Vagina (tissue), 2 donors: ENCODE measurements around the gene KCTD10. TPM values are rescaled to one million over a fixed set of nuclear protein-coding genes. Genes with fewer than 3 reads are reported as not detected.

Experiments
- DNase-seq, 2 donors: peaks; one replicate each; pipeline ENCODE4 v3.0.0-alpha.2; 2017; ENCODE audit errors: extremely low spot score in 2 of 2
- H3K27ac ChIP-seq: fragments of 200-600 bp; sonication (generic); one replicate; pipeline ENCODE4 v1.5.1; 2019
- H3K27me3 ChIP-seq: fragments of 200-600 bp; sonication (generic); one replicate; pipeline ENCODE4 v1.5.1; 2019
- H3K36me3 ChIP-seq, 2 donors: fragments of 200-600 bp; sonication (generic); one replicate each; pipeline ENCODE4 v1.5.1; 2017 to 2019
- H3K4me1 ChIP-seq: fragments of 200-600 bp; sonication (generic); one replicate; pipeline ENCODE4 v1.5.1; 2019
- H3K4me3 ChIP-seq, 2 donors: fragments of 200-600 bp; sonication (generic); 1 replicate in 1 of 2; 2 replicates in 1 of 2; pipeline ENCODE4 v1.5.1; 2016 to 2019
- H3K9me3 ChIP-seq: fragments of 200-600 bp; sonication (generic); one replicate; pipeline ENCODE4 v1.5.1; 2019
- POLR2A ChIP-seq, 2 donors: fragments of 450-650 bp; IDR thresholded peaks; one replicate each; pipeline ENCODE4 v1.6.1; 2017; ENCODE audit warnings: antibody characterized with exemption in 2 of 2, mild to moderate bottlenecking in 2 of 2, moderate library complexity in 2 of 2
- POLR2AphosphoS5 ChIP-seq, 2 donors: sonication (generic); formaldehyde crosslinking; IDR thresholded peaks; one replicate each; pipeline ENCODE4 v1.9.0; 2017; ENCODE audit warnings: antibody characterized with exemption in 2 of 2, mild to moderate bottlenecking in 2 of 2, low read depth in 1 of 2; ENCODE audit not compliant: insufficient read depth in 1 of 2
- intact Hi-C: fragments of 100-400 bp; cut with DNase I; formaldehyde crosslinking; loops from one replicate; pipeline ENCODE4 v1.15.1; 2023
- total RNA-seq: library from RNA; depleted of rRNA; stranded (reverse); fragments of >200 nt; gene quantifications from one replicate; pipeline ENCODE4 v1.2.3, GENCODE V29; 2016
- TF ChIP-seq, protein P1 (sequence below), 3 experiments: fragments of 450-650 bp in 2 of 3; fragments of 200-600 bp in 1 of 3; sonication (generic) in 1 of 3; IDR thresholded peaks; one replicate each; pipeline ENCODE4 v1.5.1; 2017 to 2019; ENCODE audit warnings: antibody characterized with exemption in 3 of 3, mild to moderate bottlenecking in 2 of 3, moderate library complexity in 2 of 3

Gene KCTD10
- total RNA-seq, 1 donor from 2014 or later, result 86.2 TPM

DNA sequence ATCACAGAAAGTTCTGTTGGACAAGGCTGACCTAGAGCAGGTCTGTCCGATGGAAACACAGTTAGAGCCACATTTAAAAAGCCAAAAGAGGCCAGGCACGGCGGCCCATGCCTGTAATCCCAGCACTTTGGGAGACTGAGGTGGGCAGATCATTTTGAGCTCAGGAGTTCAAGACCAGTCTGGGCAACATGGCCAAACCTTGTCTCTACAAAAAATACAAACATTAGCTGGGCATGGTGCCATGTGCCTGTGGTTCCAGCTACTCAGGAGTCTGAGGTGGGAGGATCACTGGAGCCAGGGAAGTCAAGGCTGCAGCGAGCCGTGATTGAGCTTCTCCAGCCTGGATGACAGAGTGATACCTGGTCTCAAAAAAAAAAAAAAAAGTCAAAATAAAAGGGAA is 15.3 kb upstream of the KCTD10 start:
- Histone ChIP-seq H3K36me3 (peaks cover 0 to 73% of the 10 kb centered on the region in 2 donors), H3K9me3 (no peaks in the 10 kb centered on the region), H3K27me3 (no peaks in the 10 kb centered on the region), H3K27ac (no peak overlapping the region), H3K4me1 (no peaks in the 10 kb centered on the region), H3K4me3 (no peak overlapping the region)
- TF ChIP-seq, protein P1, sequence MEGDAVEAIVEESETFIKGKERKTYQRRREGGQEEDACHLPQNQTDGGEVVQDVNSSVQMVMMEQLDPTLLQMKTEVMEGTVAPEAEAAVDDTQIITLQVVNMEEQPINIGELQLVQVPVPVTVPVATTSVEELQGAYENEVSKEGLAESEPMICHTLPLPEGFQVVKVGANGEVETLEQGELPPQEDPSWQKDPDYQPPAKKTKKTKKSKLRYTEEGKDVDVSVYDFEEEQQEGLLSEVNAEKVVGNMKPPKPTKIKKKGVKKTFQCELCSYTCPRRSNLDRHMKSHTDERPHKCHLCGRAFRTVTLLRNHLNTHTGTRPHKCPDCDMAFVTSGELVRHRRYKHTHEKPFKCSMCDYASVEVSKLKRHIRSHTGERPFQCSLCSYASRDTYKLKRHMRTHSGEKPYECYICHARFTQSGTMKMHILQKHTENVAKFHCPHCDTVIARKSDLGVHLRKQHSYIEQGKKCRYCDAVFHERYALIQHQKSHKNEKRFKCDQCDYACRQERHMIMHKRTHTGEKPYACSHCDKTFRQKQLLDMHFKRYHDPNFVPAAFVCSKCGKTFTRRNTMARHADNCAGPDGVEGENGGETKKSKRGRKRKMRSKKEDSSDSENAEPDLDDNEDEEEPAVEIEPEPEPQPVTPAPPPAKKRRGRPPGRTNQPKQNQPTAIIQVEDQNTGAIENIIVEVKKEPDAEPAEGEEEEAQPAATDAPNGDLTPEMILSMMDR (IDR thresholded peaks at IDR 0.05), result no peak
- no peak for DNase-seq
- intact Hi-C loops, result no loop called here

DNA sequence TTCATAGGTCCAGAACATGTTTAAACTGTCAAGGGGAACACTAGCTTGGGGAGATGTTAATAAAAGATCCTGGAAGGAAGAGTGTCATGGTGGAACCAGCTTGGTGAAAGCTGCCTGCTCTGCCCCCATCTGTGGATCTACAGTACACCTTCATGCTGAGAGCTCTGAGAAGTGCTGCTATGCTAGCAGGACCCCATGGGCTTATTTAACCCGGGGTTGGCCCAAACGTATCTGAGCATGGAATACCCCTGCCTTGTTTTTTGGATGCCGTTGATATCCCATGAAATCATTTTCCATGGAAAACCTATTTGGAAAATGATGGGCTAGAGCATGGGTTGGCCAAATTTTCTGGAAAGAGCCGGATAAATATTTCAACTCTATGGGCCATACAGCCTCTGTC is 14.6 kb upstream of the KCTD10 start:
- H3K36me3 ChIP-seq, result peaks cover 0 to 80% of the 10 kb centered on the region in 2 donors

DNA sequence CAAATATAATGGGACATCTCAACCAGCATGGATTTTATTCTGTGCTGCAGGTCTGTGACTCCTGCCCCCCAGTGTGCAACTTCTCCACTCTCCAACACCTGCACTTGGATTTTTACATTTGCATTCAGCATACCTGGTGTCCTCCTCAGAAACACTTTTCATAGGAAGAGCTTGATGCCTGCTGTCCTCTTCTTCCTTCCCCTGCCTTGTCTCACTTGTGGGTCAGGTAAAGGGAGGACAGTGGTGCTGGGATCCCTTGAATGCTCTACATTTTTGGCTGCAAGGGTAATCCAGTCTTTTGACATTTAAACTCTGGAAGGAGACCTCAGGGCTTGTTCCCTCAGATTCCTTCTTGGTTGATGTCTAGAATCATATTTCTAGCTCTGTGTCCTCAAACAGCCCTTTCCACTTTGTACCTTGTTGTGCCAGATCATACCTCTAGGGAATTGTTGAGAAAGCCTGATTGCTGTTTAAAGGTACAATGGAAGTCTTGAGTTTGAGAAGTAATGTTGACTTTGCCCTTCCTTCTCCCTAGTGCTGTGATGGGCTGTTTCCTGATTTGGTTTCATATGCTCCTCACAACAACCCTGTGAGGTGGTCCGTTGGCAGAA is 13.0 kb upstream of the KCTD10 start:
- TF ChIP-seq, protein P1 (IDR thresholded peaks at IDR 0.05), result no peak
- TF ChIP-seq POLR2A (IDR thresholded peaks at IDR 0.05), result no peak
- no peak for TF ChIP-seq POLR2AphosphoS5 (IDR thresholded peaks at IDR 0.05; ENCODE audit: insufficient read depth in 1 of 2, low read depth in 1 of 2)
- Histone ChIP-seq H3K36me3 (peaks cover 0 to 84% of the 10 kb centered on the region in 2 donors), H3K4me3 (no peak overlapping the region), H3K27ac (no peak overlapping the region), H3K9me3 (no peaks in the 10 kb centered on the region), H3K27me3 (no peaks in the 10 kb centered on the region), H3K4me1 (no peaks in the 10 kb centered on the region)
- DNase-seq, result no peak
- intact Hi-C loops, result no loop called here

More for the DNA sequence above, 14.6 kb upstream of the KCTD10 start:
- intact Hi-C loops, result no loop called here
- H3K27me3 ChIP-seq, result no peaks in the 10 kb centered on the region
- no peak for DNase-seq
- no peak overlapping the region for H3K4me3 ChIP-seq
- no peaks in the 10 kb centered on the region for H3K4me1 ChIP-seq
- H3K27ac ChIP-seq, result no peak overlapping the region
- TF ChIP-seq POLR2A (IDR thresholded peaks at IDR 0.05), result no peak
- TF ChIP-seq, protein P1 (IDR thresholded peaks at IDR 0.05), result no peak
- no peak for TF ChIP-seq POLR2AphosphoS5 (IDR thresholded peaks at IDR 0.05; ENCODE audit: insufficient read depth in 1 of 2, low read depth in 1 of 2)
- H3K9me3 ChIP-seq, result no peaks in the 10 kb centered on the region

DNA sequence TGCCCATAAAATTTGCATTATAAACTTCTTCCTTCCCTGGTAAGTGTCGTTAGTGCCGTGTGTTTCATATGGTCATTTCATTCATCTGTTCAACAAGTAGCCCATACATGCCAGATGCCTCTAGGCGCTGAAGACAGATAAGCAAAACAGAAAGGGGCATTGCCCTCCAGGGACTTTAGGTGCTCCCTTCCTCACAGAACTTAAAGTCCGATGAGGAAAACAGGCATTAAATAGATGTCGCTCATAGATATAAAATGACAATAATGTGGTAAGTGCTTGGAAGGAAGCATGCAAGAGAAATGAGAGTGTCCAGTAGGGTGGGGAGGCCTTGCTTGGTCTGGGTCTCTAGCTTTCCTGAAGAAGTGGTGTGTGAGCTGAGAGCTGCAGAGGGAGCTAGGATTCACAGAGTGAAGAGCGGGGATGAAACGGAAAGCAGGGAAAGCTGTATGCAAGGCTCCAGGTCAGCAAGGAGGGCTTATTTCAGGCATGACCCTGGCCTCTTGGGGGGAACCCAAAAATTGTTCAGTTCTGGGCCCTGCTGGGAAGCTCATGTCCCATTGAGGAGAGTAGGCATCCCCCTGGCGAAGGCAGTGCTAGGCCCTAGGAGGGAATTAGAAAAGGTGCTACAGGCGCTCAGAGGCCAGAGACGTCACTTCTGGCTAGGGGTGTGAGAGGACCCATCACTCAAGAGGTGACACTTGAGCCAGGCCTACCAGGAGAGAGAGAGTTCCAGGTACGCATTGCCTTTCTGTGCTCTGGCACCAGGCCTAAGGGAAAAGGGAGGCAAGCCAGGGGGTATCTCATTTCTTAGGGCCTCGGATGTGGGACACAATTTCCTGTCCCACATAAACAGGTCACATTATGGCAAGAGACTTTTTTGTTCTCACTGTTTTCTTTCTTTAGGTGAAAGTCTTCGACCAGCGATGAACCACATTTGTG is 12.2 kb upstream of the KCTD10 start:
- no peak overlapping the region for H3K4me3 ChIP-seq
- H3K27me3 ChIP-seq, result no peaks in the 10 kb centered on the region
- DNase-seq, result no peak
- no peak overlapping the region for H3K27ac ChIP-seq
- intact Hi-C loops, result no loop called here
- no peak for TF ChIP-seq POLR2AphosphoS5 (IDR thresholded peaks at IDR 0.05; ENCODE audit: insufficient read depth in 1 of 2, low read depth in 1 of 2)
- no peak for TF ChIP-seq POLR2A (IDR thresholded peaks at IDR 0.05)
- TF ChIP-seq, protein P1 (IDR thresholded peaks at IDR 0.05), result no peak
- no peaks in the 10 kb centered on the region for H3K9me3 ChIP-seq
- no peaks in the 10 kb centered on the region for H3K4me1 ChIP-seq
- peaks cover 0 to 92% of the 10 kb centered on the region in 2 donors for H3K36me3 ChIP-seq
